ENCODE results near the gene GRAMD1A. TPM values are rescaled to one million over a fixed set of nuclear protein-coding genes. Genes with fewer than 3 reads are reported as not detected.

GRAMD1A gene
- total RNA-seq, 4 donors from 2014 or later, result 27.6 to 55.9 (median 34.0) TPM

- TF ChIP-seq CTCF (IDR thresholded peaks at IDR 0.05; ENCODE audit: low read depth), result no peak
Observed at GRCh38 chr19:35061583-35062373, 61.7 kb downstream of the GRAMD1A start.

- no peak for TF ChIP-seq CTCF (IDR thresholded peaks at IDR 0.05; ENCODE audit: low read depth)
Observed at GRCh38 chr19:35062942-35063341, 62.8 kb downstream of the GRAMD1A start.

- TF ChIP-seq CTCF (IDR thresholded peaks at IDR 0.05; ENCODE audit: low read depth), result no peak
Observed at GRCh38 chr19:35063940-35064818, 64.1 kb downstream of the GRAMD1A start.

GRCh38 chr19:35065574-35065973 is 65.5 kb downstream of the GRAMD1A start:
- TF ChIP-seq CTCF (IDR thresholded peaks at IDR 0.05; ENCODE audit: low read depth), result no peak

GRCh38 chr19:35066121-35066520 is 66.0 kb downstream of the GRAMD1A start:
- TF ChIP-seq CTCF (IDR thresholded peaks at IDR 0.05; ENCODE audit: low read depth), result no peak

- no peak for TF ChIP-seq CTCF (IDR thresholded peaks at IDR 0.05; ENCODE audit: low read depth)
Observed at GRCh38 chr19:35066691-35067563, 66.8 kb downstream of the GRAMD1A start.

All from subcutaneous adipose tissue (tissue), 4 donors.